Calu3 (cell line): ENCODE measurements around the gene CBLN2. TPM values are rescaled to one million over a fixed set of nuclear protein-coding genes. Genes with fewer than 3 reads are reported as not detected.

ENCODE experiments used
- BruUV-seq: library from RNA; stranded (reverse); fragments of 400-500 nt; replicated peaks from 2 replicates; lab custom pipeline; 2021; lab: Mats Ljungman, UMichigan
- CTCF ChIA-PET: fragments of 300-600 bp; sonication (Branson Sonifier 250); formaldehyde crosslinking; loops from one replicate; lab custom pipeline; 2022; ENCODE audit warnings: antibody characterized with exemption; lab: Charles Lee
- DNase-seq: peaks from one replicate; pipeline ENCODE4 v3.0.0; 2022
- H3K27ac Mint-ChIP-seq: one replicate; pipeline ENCODE4 v1.8.0; 2022; ENCODE audit warnings: mixed read lengths; ENCODE audit not compliant: unreplicated experiment
- H3K27me3 Mint-ChIP-seq: one replicate; pipeline ENCODE4 v1.8.0; 2022; ENCODE audit warnings: mixed read lengths; ENCODE audit not compliant: unreplicated experiment
- H3K36me3 Mint-ChIP-seq: one replicate; pipeline ENCODE4 v1.8.0; 2022; ENCODE audit warnings: mild to moderate bottlenecking, moderate library complexity, mixed read lengths; ENCODE audit not compliant: insufficient read depth, unreplicated experiment
- H3K4me1 Mint-ChIP-seq: one replicate; pipeline ENCODE4 v1.8.0; 2022; ENCODE audit warnings: mild to moderate bottlenecking, low read depth, mixed read lengths; ENCODE audit not compliant: unreplicated experiment
- H3K4me3 Mint-ChIP-seq: one replicate; pipeline ENCODE4 v1.8.0; 2022; ENCODE audit warnings: mild to moderate bottlenecking, low read depth, moderate library complexity, mixed read lengths; ENCODE audit not compliant: unreplicated experiment
- H3K9me3 Mint-ChIP-seq: one replicate; pipeline ENCODE4 v1.8.0; 2022; ENCODE audit warnings: low read depth, mixed read lengths; ENCODE audit not compliant: unreplicated experiment
- intact Hi-C: fragments of 100-400 bp; cut with micrococcal nuclease; formaldehyde crosslinking; loops from one replicate; pipeline ENCODE4 v1.10.0; 2022; ENCODE audit not compliant: unreplicated experiment
- total RNA-seq: library from RNA; stranded (reverse); gene quantifications from 2 replicates; pipeline ENCODE4 v1.2.3, GENCODE V29; 2022
- TF ChIP-seq, protein P1 (sequence below): fragments of 200-600 bp; IDR thresholded peaks from one replicate; pipeline ENCODE4 v1.8.0; 2022; ENCODE audit warnings: antibody characterized with exemption; ENCODE audit not compliant: unreplicated experiment

The CBLN2 gene
- total RNA-seq, 1 experiment from 2014 or later = not detected

DNA sequence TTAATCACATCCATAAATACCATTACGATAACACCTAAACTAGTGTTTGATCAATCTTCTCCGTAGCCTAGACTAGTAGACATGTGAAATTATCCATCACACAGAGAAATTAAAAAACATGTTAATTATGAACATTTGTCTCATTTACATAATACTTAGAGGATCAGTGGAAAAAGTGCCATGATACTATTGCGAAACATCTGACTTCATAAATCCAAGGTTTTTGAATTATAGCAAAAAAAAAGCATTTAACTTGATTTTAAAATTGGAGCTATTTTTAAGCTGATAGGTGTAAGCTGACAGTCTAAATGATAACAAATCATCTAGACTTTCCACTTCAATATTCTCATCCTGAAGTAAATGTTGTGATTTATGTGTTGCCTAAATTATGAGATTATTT lies 51.6 kb downstream of the CBLN2 start:
- DNase-seq = no peak
- Mint-ChIP-seq H3K27me3 (no peaks in the 10 kb centered on the region), H3K4me1 (no peaks in the 10 kb centered on the region), H3K4me3 (no peak overlapping the region), H3K36me3 (no peaks in the 10 kb centered on the region), H3K9me3 (no peaks in the 10 kb centered on the region), H3K27ac (no peak overlapping the region)
- TF ChIP-seq, protein P1, sequence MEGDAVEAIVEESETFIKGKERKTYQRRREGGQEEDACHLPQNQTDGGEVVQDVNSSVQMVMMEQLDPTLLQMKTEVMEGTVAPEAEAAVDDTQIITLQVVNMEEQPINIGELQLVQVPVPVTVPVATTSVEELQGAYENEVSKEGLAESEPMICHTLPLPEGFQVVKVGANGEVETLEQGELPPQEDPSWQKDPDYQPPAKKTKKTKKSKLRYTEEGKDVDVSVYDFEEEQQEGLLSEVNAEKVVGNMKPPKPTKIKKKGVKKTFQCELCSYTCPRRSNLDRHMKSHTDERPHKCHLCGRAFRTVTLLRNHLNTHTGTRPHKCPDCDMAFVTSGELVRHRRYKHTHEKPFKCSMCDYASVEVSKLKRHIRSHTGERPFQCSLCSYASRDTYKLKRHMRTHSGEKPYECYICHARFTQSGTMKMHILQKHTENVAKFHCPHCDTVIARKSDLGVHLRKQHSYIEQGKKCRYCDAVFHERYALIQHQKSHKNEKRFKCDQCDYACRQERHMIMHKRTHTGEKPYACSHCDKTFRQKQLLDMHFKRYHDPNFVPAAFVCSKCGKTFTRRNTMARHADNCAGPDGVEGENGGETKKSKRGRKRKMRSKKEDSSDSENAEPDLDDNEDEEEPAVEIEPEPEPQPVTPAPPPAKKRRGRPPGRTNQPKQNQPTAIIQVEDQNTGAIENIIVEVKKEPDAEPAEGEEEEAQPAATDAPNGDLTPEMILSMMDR = no peak
- BruUV-seq = no TSS peak
- CTCF ChIA-PET = no interaction called here
- intact Hi-C loops = no loop called here
